PC-9 (cell line): ENCODE data around the gene TTLL8. TPM values are rescaled to one million over a fixed set of nuclear protein-coding genes. Genes with fewer than 3 reads are reported as not detected.

ENCODE experiments used
- BruUV-seq: library from RNA; stranded (reverse); fragments of 400-500 nt; replicated peaks from 2 replicates; lab custom pipeline; 2021; lab: Mats Ljungman, UMichigan
- CTCF ChIA-PET: fragments of 300-600 bp; sonication (Branson Sonifier 250); formaldehyde crosslinking; loops from one replicate; lab custom pipeline; 2022; ENCODE audit warnings: antibody characterized with exemption; lab: Charles Lee
- POLR2A ChIA-PET: fragments of 300-600 bp; sonication (Branson Sonifier 250); formaldehyde crosslinking; loops from one replicate; lab custom pipeline; 2022; ENCODE audit warnings: antibody characterized with exemption; ENCODE audit not compliant: unreplicated experiment; lab: Charles Lee
- DNase-seq, 2 experiments: peaks; one replicate each; pipeline versions ENCODE4 v3.0.0 to v3.0.0-alpha.2; 2015 to 2022; ENCODE audit warnings: mixed read lengths in 1 of 2
- H2AFZ ChIP-seq: fragments of 200-600 bp; sonication (generic); 2 replicates; pipeline ENCODE4 v1.8.1; 2017; ENCODE audit warnings: antibody characterized with exemption
- H3F3A ChIP-seq: fragments of 200-600 bp; sonication (generic); 2 replicates; pipeline ENCODE4 v1.8.1; 2017; ENCODE audit warnings: antibody characterized with exemption, mild to moderate bottlenecking, low read depth; ENCODE audit not compliant: insufficient read depth
- H3K27ac ChIP-seq: fragments of 200-600 bp; sonication (generic); 2 replicates; pipeline ENCODE4 v1.6.1; 2016; ENCODE audit warnings: mixed run types
- H3K27me3 ChIP-seq: fragments of 200-600 bp; sonication (generic); 2 replicates; pipeline ENCODE4 v1.6.1; 2016; ENCODE audit warnings: low read depth, mixed run types; ENCODE audit not compliant: insufficient read depth
- H3K36me3 ChIP-seq: fragments of 200-600 bp; sonication (generic); 2 replicates; pipeline ENCODE4 v1.6.1; 2016; ENCODE audit warnings: low read depth, mixed run types
- H3K4me1 ChIP-seq: fragments of 200-600 bp; sonication (generic); replicated peaks from 2 replicates; pipeline ENCODE4 v1.6.1; 2016; ENCODE audit warnings: mixed run types; ENCODE audit not compliant: insufficient read depth
- H3K4me2 ChIP-seq: fragments of 200-600 bp; sonication (generic); 2 replicates; pipeline ENCODE4 v1.6.1; 2017; ENCODE audit warnings: mixed run types
- H3K4me3 ChIP-seq: fragments of 200-600 bp; sonication (generic); 2 replicates; pipeline ENCODE4 v1.6.1; 2016; ENCODE audit warnings: mixed run types
- H3K79me2 ChIP-seq: fragments of 200-600 bp; sonication (generic); 2 replicates; pipeline ENCODE4 v1.6.1; 2017; ENCODE audit warnings: low read depth, mixed run types
- H3K9me2 ChIP-seq: fragments of 200-600 bp; sonication (generic); 2 replicates; pipeline ENCODE4 v1.8.1; 2017; ENCODE audit warnings: mild to moderate bottlenecking; ENCODE audit not compliant: insufficient read depth
- H3K9me3 ChIP-seq: fragments of 200-600 bp; sonication (generic); 2 replicates; pipeline ENCODE4 v1.8.1; 2016; ENCODE audit warnings: low read depth; ENCODE audit not compliant: insufficient read depth
- H4K20me1 ChIP-seq: fragments of 200-600 bp; sonication (generic); 2 replicates; pipeline ENCODE4 v1.8.1; 2017; ENCODE audit not compliant: insufficient read depth
- EZH2 ChIP-seq: fragments of 200-600 bp; sonication (generic); IDR thresholded peaks from 2 replicates; pipeline ENCODE4 v1.8.0; 2017; ENCODE audit warnings: antibody characterized with exemption, low read depth
- intact Hi-C: fragments of 100-400 bp; cut with micrococcal nuclease; formaldehyde crosslinking; loops from one replicate; pipeline ENCODE4 v1.10.0; 2022; ENCODE audit not compliant: unreplicated experiment
- total RNA-seq: library from RNA; stranded (reverse); gene quantifications from 2 replicates; pipeline ENCODE4 v1.2.3, GENCODE V29; 2021
- TF ChIP-seq, protein P1 (sequence below): fragments of 200-600 bp; sonication (generic); conservative IDR thresholded peaks from 2 replicates; pipeline ENCODE4 v1.6.1; 2017; ENCODE audit warnings: mixed run types, antibody characterized with exemption, mild to moderate bottlenecking, moderate library complexity

The TTLL8 gene
- total RNA-seq, 1 experiment from 2014 or later: not detected

DNA sequence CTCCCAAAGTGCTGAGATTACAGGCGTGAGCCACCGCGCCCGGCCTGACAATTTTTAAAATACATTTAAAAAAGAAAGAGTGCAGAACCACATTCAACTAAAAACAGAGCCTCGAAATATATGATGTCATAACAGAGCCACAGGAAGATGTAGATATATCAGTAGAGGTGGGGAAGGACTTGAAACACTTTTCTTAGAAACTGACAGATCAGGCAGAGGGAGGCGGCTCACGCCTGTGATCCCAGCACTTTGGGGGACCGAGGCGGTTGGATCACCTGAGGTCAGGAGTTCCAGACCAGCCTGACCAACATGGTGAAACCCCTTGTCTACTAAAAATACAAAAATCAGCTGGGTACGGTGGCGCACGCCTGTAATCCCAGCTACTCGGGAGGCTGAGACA lies 20.1 kb upstream of the TTLL8 start:
- H4K20me1 ChIP-seq: no peaks in the 10 kb centered on the region; the same call in 1 of the 2 replicates
- H2AFZ ChIP-seq: no peak overlapping the region
- no peaks in the 10 kb centered on the region for H3K4me1 ChIP-seq
- H3K4me2 ChIP-seq: no peak overlapping the region
- TF ChIP-seq EZH2: no peak
- TF ChIP-seq, protein P1, sequence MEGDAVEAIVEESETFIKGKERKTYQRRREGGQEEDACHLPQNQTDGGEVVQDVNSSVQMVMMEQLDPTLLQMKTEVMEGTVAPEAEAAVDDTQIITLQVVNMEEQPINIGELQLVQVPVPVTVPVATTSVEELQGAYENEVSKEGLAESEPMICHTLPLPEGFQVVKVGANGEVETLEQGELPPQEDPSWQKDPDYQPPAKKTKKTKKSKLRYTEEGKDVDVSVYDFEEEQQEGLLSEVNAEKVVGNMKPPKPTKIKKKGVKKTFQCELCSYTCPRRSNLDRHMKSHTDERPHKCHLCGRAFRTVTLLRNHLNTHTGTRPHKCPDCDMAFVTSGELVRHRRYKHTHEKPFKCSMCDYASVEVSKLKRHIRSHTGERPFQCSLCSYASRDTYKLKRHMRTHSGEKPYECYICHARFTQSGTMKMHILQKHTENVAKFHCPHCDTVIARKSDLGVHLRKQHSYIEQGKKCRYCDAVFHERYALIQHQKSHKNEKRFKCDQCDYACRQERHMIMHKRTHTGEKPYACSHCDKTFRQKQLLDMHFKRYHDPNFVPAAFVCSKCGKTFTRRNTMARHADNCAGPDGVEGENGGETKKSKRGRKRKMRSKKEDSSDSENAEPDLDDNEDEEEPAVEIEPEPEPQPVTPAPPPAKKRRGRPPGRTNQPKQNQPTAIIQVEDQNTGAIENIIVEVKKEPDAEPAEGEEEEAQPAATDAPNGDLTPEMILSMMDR: no peak
- H3K36me3 ChIP-seq: no peaks in the 10 kb centered on the region
- H3K27me3 ChIP-seq: peaks cover 19% of the 10 kb centered on the region
- no peaks in the 10 kb centered on the region for H3F3A ChIP-seq
- ChIA-PET POLR2A (no interaction called here), CTCF (no interaction called here)
- no peak overlapping the region for H3K4me3 ChIP-seq
- intact Hi-C loops: no loop called here
- no peaks in the 10 kb centered on the region for H3K9me3 ChIP-seq
- no peak for DNase-seq
- no TSS peak for BruUV-seq
- no peaks in the 10 kb centered on the region for H3K9me2 ChIP-seq
- no peaks in the 10 kb centered on the region for H3K79me2 ChIP-seq
- H3K27ac ChIP-seq: no peak overlapping the region

DNA sequence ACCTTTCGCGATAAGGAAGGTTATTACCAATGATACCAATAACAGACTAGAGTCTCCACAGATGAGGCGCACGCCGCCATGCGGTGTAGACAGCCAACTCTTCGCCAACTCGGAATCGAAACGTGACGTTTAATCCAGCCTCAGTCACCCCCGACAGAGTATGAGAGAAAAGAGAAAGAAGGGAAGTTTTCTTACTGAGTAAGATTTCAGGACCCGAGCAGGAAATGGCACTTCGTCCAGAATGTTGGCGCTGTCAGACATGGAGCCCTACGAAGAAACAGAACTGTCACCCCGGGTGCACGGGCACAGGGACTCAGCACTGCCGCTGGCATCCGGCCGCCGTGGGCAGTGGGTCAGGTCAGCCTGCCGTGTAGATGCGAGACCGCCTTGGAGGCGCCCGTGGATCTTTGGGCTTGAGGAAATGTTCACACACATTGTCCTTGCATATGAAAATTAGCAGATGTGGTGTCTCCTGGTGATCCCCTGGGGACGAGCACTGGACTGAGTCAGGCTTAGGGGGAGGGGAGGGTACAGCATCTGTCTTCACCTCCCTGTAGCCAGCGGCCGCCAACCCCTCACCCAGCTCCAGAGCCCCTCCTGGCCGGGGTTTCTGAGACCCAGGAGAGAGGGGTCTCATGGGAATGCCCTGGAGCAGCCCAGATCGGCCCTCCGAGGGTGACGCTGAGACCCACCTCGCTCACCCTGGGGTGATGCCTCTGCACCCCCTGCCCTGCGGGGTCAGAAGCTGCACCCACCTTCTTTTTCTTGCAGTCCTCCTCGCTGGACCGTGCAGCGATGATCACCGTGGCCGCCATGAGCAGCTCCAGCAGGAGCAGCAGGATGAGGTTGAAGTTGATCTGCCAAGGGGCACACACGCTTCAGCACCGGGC lies 18.8 kb upstream of the TTLL8 start:
- H3K4me3 ChIP-seq: no peak overlapping the region
- H3F3A ChIP-seq: no peaks in the 10 kb centered on the region
- H2AFZ ChIP-seq: no peak overlapping the region
- H3K36me3 ChIP-seq: no peaks in the 10 kb centered on the region
- peaks cover 19% of the 10 kb centered on the region for H3K27me3 ChIP-seq
- no peaks in the 10 kb centered on the region for H3K4me1 ChIP-seq
- intact Hi-C loops: no loop called here
- DNase-seq: no peak
- CTCF ChIA-PET: interaction anchor here (0.6 kb wide), 1 partner anchor 11 kb away, joined by 11 read pairs; no protein-coding TSS in a partner anchor
- POLR2A ChIA-PET: interaction anchor here (0.5 kb wide), 1 partner anchor 651 kb away, joined by 4 read pairs; no protein-coding TSS in a partner anchor
- no peak overlapping the region for H3K27ac ChIP-seq
- no peaks in the 10 kb centered on the region for H3K9me2 ChIP-seq
- H3K79me2 ChIP-seq: no peaks in the 10 kb centered on the region
- BruUV-seq: no TSS peak
- no peaks in the 10 kb centered on the region for H3K9me3 ChIP-seq
- no peaks in the 10 kb centered on the region; the same call in 1 of the 2 replicates for H4K20me1 ChIP-seq
- H3K4me2 ChIP-seq: no peak overlapping the region
- TF ChIP-seq, protein P1: no peak
- TF ChIP-seq EZH2: no peak

DNA sequence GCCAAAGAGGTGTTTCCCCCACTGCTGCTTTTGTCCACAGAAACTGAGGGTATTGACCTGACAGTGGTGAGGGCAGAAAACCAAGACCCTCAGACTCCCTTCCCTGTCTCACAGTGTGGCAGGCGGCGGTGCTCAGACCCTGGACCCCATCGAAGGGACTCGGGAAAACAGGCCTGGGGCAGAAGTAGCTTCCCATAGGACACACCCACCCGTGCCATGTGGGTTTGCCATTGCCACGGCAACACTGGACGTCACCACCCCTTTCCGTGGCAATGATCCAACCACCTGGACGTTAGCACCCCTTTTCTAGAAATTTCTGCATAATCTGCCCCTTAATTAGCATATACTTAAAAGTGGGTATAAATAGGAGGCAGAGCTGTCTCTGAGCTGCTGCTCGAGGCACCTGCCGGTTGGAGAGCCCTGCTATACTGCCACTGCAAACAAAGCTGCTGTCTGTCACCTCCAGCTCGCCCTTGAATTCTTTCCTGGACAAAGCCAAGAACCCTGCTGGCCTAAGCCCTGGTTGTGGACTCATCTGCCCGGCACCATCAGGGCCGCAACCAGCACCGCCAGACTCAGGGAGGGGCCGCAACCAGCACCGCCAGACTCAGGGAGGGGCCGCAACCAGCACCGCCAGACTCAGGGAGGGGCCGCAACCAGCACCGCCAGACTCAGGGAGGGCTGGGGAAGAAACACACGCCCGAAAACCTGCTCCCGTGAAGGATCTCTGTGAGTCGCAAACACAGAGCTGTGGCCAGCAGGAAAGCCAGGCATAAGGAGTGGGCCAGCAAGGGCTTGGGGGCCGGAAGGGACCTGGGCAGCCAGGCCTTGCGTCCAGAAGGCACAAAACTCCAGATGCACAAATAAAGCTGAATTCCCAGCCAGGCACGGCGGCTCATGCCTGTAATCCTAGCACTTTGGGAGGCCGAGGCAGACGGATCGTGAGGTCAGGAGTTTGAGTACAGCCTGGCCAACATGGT lies 16.7 kb upstream of the TTLL8 start:
- no peaks in the 10 kb centered on the region for H3K79me2 ChIP-seq
- H4K20me1 ChIP-seq: no peaks in the 10 kb centered on the region; the same call in 1 of the 2 replicates
- no peak overlapping the region for H3K4me3 ChIP-seq
- BruUV-seq: no TSS peak
- intact Hi-C loops: no loop called here
- H3K27ac ChIP-seq: no peak overlapping the region
- H3K9me2 ChIP-seq: no peaks in the 10 kb centered on the region
- H3K27me3 ChIP-seq: peaks cover 8% of the 10 kb centered on the region; the same call in 1 of the 2 replicates
- no peaks in the 10 kb centered on the region for H3K4me1 ChIP-seq
- H3K9me3 ChIP-seq: no peaks in the 10 kb centered on the region
- H3F3A ChIP-seq: no peaks in the 10 kb centered on the region
- H2AFZ ChIP-seq: no peak overlapping the region
- H3K36me3 ChIP-seq: no peaks in the 10 kb centered on the region
- no peak for DNase-seq
- TF ChIP-seq, protein P1: no peak
- CTCF ChIA-PET: interaction anchor here (0.6 kb wide), 1 partner anchor 69 kb away, joined by 3 read pairs; no protein-coding TSS in a partner anchor
- H3K4me2 ChIP-seq: no peak overlapping the region
- POLR2A ChIA-PET: no interaction called here
